ENCODE results near the gene DBI.

Gene DBI

GRCh38 chr2:119333833-119334232, 32.9 kb upstream of the DBI start:
- H2AFZ ChIP-seq, result no peak overlapping the region
- no peaks in the 10 kb centered on the region for H3K9me3 ChIP-seq (ENCODE audit: control insufficient read depth, low read length)
- no peaks in the 10 kb centered on the region for H3K79me2 ChIP-seq
- peaks cover 6% of the 10 kb centered on the region for H3K4me1 ChIP-seq
- H3K9ac ChIP-seq, result no peak overlapping the region
- no peak overlapping the region for H3K4me3 ChIP-seq (ENCODE audit: low read depth, low read length)
- no peaks in the 10 kb centered on the region for H3K36me3 ChIP-seq (ENCODE audit: control insufficient read depth, insufficient read depth, low read length)
- H3K27ac ChIP-seq, result no peak overlapping the region
- TF ChIP-seq CTCF (IDR thresholded peaks at IDR 0.05), result no peak
- no peak overlapping the region for H3K4me2 ChIP-seq (ENCODE audit: low read length)
- H3K27me3 ChIP-seq (ENCODE audit: control insufficient read depth, insufficient read depth, low read length), result no peaks in the 10 kb centered on the region

DNA sequence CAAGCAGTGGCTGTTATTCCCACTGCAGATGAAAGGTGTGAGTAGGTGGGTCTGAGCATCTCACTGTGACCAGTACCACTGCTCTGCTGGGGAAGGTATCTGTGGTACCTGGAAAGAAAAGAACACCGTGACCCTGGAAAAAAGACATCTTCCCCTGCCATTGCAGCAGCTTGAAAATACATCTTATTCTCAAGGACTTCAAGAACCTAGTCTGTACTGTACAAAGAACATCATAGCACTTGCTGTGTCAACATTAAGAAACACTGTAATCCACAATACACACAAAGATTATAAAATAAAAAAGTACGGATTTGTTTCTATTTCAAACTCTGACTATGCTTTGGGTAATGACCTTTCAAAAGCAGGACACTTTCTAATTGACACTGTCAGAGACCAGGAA, 29.0 kb upstream of the DBI start:
- Histone ChIP-seq H3K79me2 (peaks cover 6% of the 10 kb centered on the region), H3K4me2 (ENCODE audit: low read length) (no peak overlapping the region), H3K9ac (no peak overlapping the region), H3K4me3 (ENCODE audit: low read depth, low read length) (no peak overlapping the region), H3K9me3 (ENCODE audit: control insufficient read depth, low read length) (no peaks in the 10 kb centered on the region), H2AFZ (no peak overlapping the region), H3K27me3 (ENCODE audit: control insufficient read depth, insufficient read depth, low read length) (no peaks in the 10 kb centered on the region), H3K27ac (no peak overlapping the region), H3K36me3 (ENCODE audit: control insufficient read depth, insufficient read depth, low read length) (no peaks in the 10 kb centered on the region), H3K4me1 (peaks cover 6% of the 10 kb centered on the region)
- no peak for TF ChIP-seq CTCF (IDR thresholded peaks at IDR 0.05)

DNA sequence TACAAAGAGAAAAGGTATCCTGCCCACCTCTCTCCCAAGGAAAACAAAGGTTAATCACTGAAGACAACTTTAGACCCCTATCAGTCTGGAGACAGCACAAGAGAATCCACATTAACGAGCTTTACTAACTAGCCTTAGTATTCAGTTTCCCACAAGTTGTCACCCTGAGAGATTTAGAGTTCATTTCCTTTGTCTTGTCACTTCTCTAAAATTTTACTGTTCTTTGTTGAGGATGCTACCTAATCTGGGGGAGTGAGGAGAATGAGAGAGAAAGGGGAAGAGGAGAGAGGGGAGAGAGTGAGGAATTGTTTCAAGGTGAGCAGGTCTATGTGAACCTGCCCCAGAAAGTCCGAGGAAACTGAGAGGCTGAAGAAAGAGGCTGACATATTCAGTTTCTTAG, 28.5 kb upstream of the DBI start:
- H3K4me3 ChIP-seq (ENCODE audit: low read depth, low read length), result no peak overlapping the region
- H3K27ac ChIP-seq, result no peak overlapping the region
- H3K79me2 ChIP-seq, result peaks cover 6% of the 10 kb centered on the region
- H3K36me3 ChIP-seq (ENCODE audit: control insufficient read depth, insufficient read depth, low read length), result no peaks in the 10 kb centered on the region
- no peak overlapping the region for H3K9ac ChIP-seq
- no peak overlapping the region for H3K4me2 ChIP-seq (ENCODE audit: low read length)
- H2AFZ ChIP-seq, result no peak overlapping the region
- no peak for TF ChIP-seq CTCF (IDR thresholded peaks at IDR 0.05)
- H3K9me3 ChIP-seq (ENCODE audit: control insufficient read depth, low read length), result no peaks in the 10 kb centered on the region
- H3K27me3 ChIP-seq (ENCODE audit: control insufficient read depth, insufficient read depth, low read length), result no peaks in the 10 kb centered on the region
- H3K4me1 ChIP-seq, result peaks cover 6% of the 10 kb centered on the region

GRCh38 chr2:119338826-119339561, 27.8 kb upstream of the DBI start:
- Histone ChIP-seq H3K9me3 (ENCODE audit: control insufficient read depth, low read length) (no peaks in the 10 kb centered on the region), H3K4me1 (peaks cover 6% of the 10 kb centered on the region), H3K4me3 (ENCODE audit: low read depth, low read length) (no peak overlapping the region), H3K27ac (no peak overlapping the region), H2AFZ (no peak overlapping the region), H3K9ac (no peak overlapping the region), H3K27me3 (ENCODE audit: control insufficient read depth, insufficient read depth, low read length) (no peaks in the 10 kb centered on the region), H3K4me2 (ENCODE audit: low read length) (no peak overlapping the region), H3K79me2 (peaks cover 6% of the 10 kb centered on the region), H3K36me3 (ENCODE audit: control insufficient read depth, insufficient read depth, low read length) (no peaks in the 10 kb centered on the region)
- no peak for TF ChIP-seq CTCF (IDR thresholded peaks at IDR 0.05)

DNA sequence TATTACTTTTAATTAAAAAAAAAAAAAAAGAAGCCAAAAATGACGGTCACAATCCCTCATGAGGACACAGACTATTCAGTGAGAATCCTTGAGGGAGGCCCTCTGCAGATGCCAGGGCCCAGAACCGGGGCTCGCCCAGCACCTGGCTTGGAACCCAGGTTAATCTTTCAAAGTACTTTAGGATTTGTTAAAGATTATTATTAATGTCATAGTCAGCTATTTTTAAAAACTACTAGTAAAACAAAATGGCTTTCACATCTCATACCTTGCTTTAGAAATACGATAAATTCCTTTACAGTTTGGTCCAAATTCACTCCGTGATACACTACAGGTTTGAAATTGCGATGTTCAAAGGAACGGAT, 27.2 kb upstream of the DBI start:
- Histone ChIP-seq H3K9ac (no peak overlapping the region), H3K4me2 (ENCODE audit: low read length) (no peak overlapping the region), H3K36me3 (ENCODE audit: control insufficient read depth, insufficient read depth, low read length) (no peaks in the 10 kb centered on the region), H3K27me3 (ENCODE audit: control insufficient read depth, insufficient read depth, low read length) (no peaks in the 10 kb centered on the region), H3K9me3 (ENCODE audit: control insufficient read depth, low read length) (no peaks in the 10 kb centered on the region), H3K79me2 (peaks cover 6% of the 10 kb centered on the region), H3K4me3 (ENCODE audit: low read depth, low read length) (no peak overlapping the region), H3K27ac (no peak overlapping the region), H2AFZ (no peak overlapping the region), H3K4me1 (peaks cover 6% of the 10 kb centered on the region)
- TF ChIP-seq CTCF (IDR thresholded peaks at IDR 0.05), result no peak
